GM12878 (cell line): Measurements from ENCODE around the gene UHMK1. TPM values are rescaled to one million over a fixed set of nuclear protein-coding genes. Genes with fewer than 3 reads are reported as not detected.
A peak's percentile ranks its signal among the peaks of the same experiment; 100 is the strongest.

ENCODE experiments used
- ATAC-seq: fragments of 200-7000 bp; cut with Tn5 transposase; 3 replicates; pipeline ENCODE4 v1.9.1; 2020; ENCODE audit warnings: mild to moderate bottlenecking, moderate library complexity
- BruUV-seq: library from RNA; stranded (reverse); fragments of 400-500 nt; replicated peaks from 2 replicates; lab custom pipeline; 2021; lab: Mats Ljungman, UMichigan
- CTCF ChIA-PET: fragments of 300-600 bp; sonication (Branson Sonifier 250); formaldehyde crosslinking; extraction: SDS; loops from one replicate; lab custom pipeline; 2021; ENCODE audit warnings: inconsistent platforms; lab: Yijun Ruan, JAX
- POLR2A ChIA-PET: fragments of 350-600 bp; formaldehyde crosslinking; extraction: SDS; loops from one replicate; lab custom pipeline; 2021; ENCODE audit warnings: inconsistent platforms; lab: Charles Lee
- RAD21 ChIA-PET: fragments of 300-600 bp; sonication (Branson Sonifier 250); formaldehyde crosslinking; loops from one replicate; lab custom pipeline; 2023; ENCODE audit warnings: antibody characterized with exemption; ENCODE audit not compliant: unreplicated experiment; lab: Charles Lee
- SMC1A ChIA-PET: fragments of 300-600 bp; sonication (Branson Sonifier 250); formaldehyde crosslinking; loops from one replicate; lab custom pipeline; 2023; ENCODE audit not compliant: unreplicated experiment, uncharacterized antibody; lab: Charles Lee
- DNase-seq: peaks from one replicate; pipeline ENCODE4 v3.0.0-alpha.2; 2011; ENCODE audit warnings: low read depth, low spot score
- FAIRE-seq: peaks from 3 replicates; lab custom pipeline; 2011; peaks lifted over from hg19 to GRCh38; lab: Jason Lieb, UNC
- H2AFZ ChIP-seq: 2 replicates; pipeline ENCODE4 v1.6.0; 2011; ENCODE audit warnings: low read depth, low read length, control low read depth; ENCODE audit not compliant: control insufficient read depth
- H3K27ac ChIP-seq: 2 replicates; pipeline ENCODE4 v1.5.1; 2011; ENCODE audit warnings: control low read depth; ENCODE audit not compliant: control insufficient read depth, insufficient read depth
- H3K27me3 ChIP-seq, 2 experiments: replicated peaks in 1 of 2; 2 replicates each; pipeline versions ENCODE4 v1.6.0 to v1.6.1; 2011; ENCODE audit warnings: low read length in 1 of 2; ENCODE audit not compliant: control insufficient read depth in 2 of 2, insufficient read depth in 2 of 2
- H3K36me3 ChIP-seq, 2 experiments: 2 replicates each; pipeline ENCODE4 v1.5.1; 2011; ENCODE audit warnings: low read length in 1 of 2; ENCODE audit not compliant: control insufficient read depth in 2 of 2, insufficient read depth in 2 of 2
- H3K4me1 ChIP-seq: 2 replicates; pipeline ENCODE4 v1.6.1; 2011; ENCODE audit warnings: mild to moderate bottlenecking, low read length, moderate library complexity, mixed read lengths; ENCODE audit not compliant: control insufficient read depth, insufficient read depth
- H3K4me2 ChIP-seq: 2 replicates; pipeline ENCODE4 v1.6.0; 2011; ENCODE audit warnings: control low read depth; ENCODE audit not compliant: control insufficient read depth, insufficient read depth
- H3K4me3 ChIP-seq: fragments of 200-600 bp; sonication (generic); 2 replicates; pipeline ENCODE4 v1.5.1; 2016
- H3K79me2 ChIP-seq: 2 replicates; pipeline ENCODE4 v1.6.0; 2011; ENCODE audit warnings: low read length; ENCODE audit not compliant: control insufficient read depth, insufficient read depth
- H3K9ac ChIP-seq: 2 replicates; pipeline ENCODE4 v1.8.0; 2011; ENCODE audit warnings: low read length, control low read depth, mixed read lengths; ENCODE audit not compliant: control insufficient read depth, insufficient read depth
- H3K9me3 ChIP-seq: replicated peaks from 3 replicates; pipeline ENCODE4 v1.5.1; 2011; ENCODE audit warnings: mild to moderate bottlenecking, low read length; ENCODE audit not compliant: control insufficient read depth, insufficient read depth
- H4K20me1 ChIP-seq: 2 replicates; pipeline ENCODE4 v1.6.0; 2011; ENCODE audit not compliant: control insufficient read depth, insufficient read depth
- FOS ChIP-seq: IDR thresholded peaks from 3 replicates; pipeline ENCODE4 v1.6.1; 2011; ENCODE audit warnings: borderline replicate concordance; ENCODE audit not compliant: insufficient read length; ENCODE audit errors: extremely low read depth
- HDAC2 ChIP-seq: fragments of 200-600 bp; sonication (generic); IDR thresholded peaks from 2 replicates; pipeline ENCODE4 v1.6.1; 2017
- NFYA ChIP-seq: IDR thresholded peaks from 2 replicates; pipeline ENCODE4 v1.6.1; 2011; ENCODE audit warnings: low read depth, mild to moderate bottlenecking, low read length, improper control_type of control experiment, borderline replicate concordance
- PBX3 ChIP-seq: IDR thresholded peaks from 2 replicates; pipeline ENCODE4 v1.6.1; 2011; ENCODE audit warnings: mild to moderate bottlenecking, low read depth, low read length, moderate library complexity; ENCODE audit not compliant: insufficient replicate concordance
- SUZ12 ChIP-seq: fragments of 200-600 bp; sonication (generic); IDR thresholded peaks from one replicate; pipeline ENCODE4 v1.6.1; 2018; ENCODE audit warnings: antibody characterized with exemption, mild to moderate bottlenecking; ENCODE audit not compliant: unreplicated experiment
- WGBS: methylation state at CpG from one replicate; pipeline ENCODE4 v1.1.6; 2016; ENCODE audit warnings: low lambda C conversion rate; ENCODE audit not compliant: insufficient replicate concordance, insufficient coverage; ENCODE audit errors: missing lambda C conversion rate; 5-methylcytosine and 5-hydroxymethylcytosine counted together
- in situ Hi-C: fragments of 300-500 bp; cut with MboI; formaldehyde crosslinking; loops from 9 replicates; pipeline ENCODE4 v1.14.3; 2018; ENCODE audit warnings: mixed read lengths
- intact Hi-C: fragments of 100-400 bp; cut with micrococcal nuclease; formaldehyde crosslinking; loops from one replicate; pipeline ENCODE4 v1.14.2; 2022; ENCODE audit not compliant: unreplicated experiment
- polyA plus RNA-seq, 11 experiments: library from polyadenylated mRNA; depleted of rRNA in 4 of 11; unstranded in 6 of 11; stranded (reverse) in 5 of 11; fragments of >200 nt; fragmentation: Nextera tagmentation in 4 of 11; fragmentation: Illumina TruSeq in 1 of 11; extraction: Ambion mirVana in 4 of 11; extraction: Trizol in 1 of 11; gene quantifications; 1 replicate in 1 of 11; 2 replicates in 10 of 11; pipeline versions ENCODE4 v1.2.1 to v1.2.3, GENCODE V29; 2011 to 2016; ENCODE audit warnings: inconsistent platforms in 2 of 11, missing spikeins in 2 of 11, low read depth in 1 of 11
- total RNA-seq, 4 experiments: library from RNA; depleted of rRNA in 3 of 4; stranded (reverse); fragments of >200 nt in 3 of 4; fragmentation: Illumina TruSeq in 1 of 4; extraction: Trizol in 1 of 4; gene quantifications; 2 replicates each; pipeline versions ENCODE4 v1.2.1 to v1.2.3, GENCODE V29; 2013 to 2021
- TF ChIP-seq, protein P1 (sequence below): fragments of 150-350 bp; IDR thresholded peaks from 2 replicates; pipeline ENCODE4 v1.6.1; 2014; ENCODE audit warnings: mild to moderate bottlenecking, low read depth, low read length
- TF ChIP-seq, protein P2 (sequence below), 3 experiments: IDR thresholded peaks in 2 of 3; conservative IDR thresholded peaks in 1 of 3; 2 replicates each; pipeline ENCODE4 v1.5.1; 2011; ENCODE audit warnings: low read depth in 3 of 3, low read length in 3 of 3, mild to moderate bottlenecking in 3 of 3, control low read depth in 2 of 3, moderate library complexity in 2 of 3, inconsistent platforms in 1 of 3, mixed read lengths in 1 of 3; ENCODE audit not compliant: control insufficient read depth in 2 of 3, insufficient read depth in 1 of 3; ENCODE audit errors: extremely low read depth in 1 of 3

UHMK1 gene
- total and polyA plus RNA-seq, 10 of the 15 experiments (the other 5 are each of a cell fraction or from before 2014, with no cell fraction given): 5.7 to 52.7 (median 28.3) TPM

- FAIRE-seq (no peak), DNase-seq (no peak), ATAC-seq (no peak; the same call in 2 of the 3 replicates)
- WGBS: 60% methylated on average over 10 of the region's 10 CpGs
- peaks cover 0 to 2% of the 10 kb centered on the region in 2 experiments; a peak in 2 of 4 replicates for H3K27me3 ChIP-seq
- in situ Hi-C loops (no loop called here), intact Hi-C loops (no loop called here)
- POLR2A ChIA-PET: no interaction called here
- H3K36me3 ChIP-seq: no peaks in the 10 kb centered on the region
- H3K4me1 ChIP-seq: no peaks in the 10 kb centered on the region
- H2AFZ ChIP-seq: no peak overlapping the region
- CTCF ChIA-PET: no interaction called here
- TF ChIP-seq, protein P1, sequence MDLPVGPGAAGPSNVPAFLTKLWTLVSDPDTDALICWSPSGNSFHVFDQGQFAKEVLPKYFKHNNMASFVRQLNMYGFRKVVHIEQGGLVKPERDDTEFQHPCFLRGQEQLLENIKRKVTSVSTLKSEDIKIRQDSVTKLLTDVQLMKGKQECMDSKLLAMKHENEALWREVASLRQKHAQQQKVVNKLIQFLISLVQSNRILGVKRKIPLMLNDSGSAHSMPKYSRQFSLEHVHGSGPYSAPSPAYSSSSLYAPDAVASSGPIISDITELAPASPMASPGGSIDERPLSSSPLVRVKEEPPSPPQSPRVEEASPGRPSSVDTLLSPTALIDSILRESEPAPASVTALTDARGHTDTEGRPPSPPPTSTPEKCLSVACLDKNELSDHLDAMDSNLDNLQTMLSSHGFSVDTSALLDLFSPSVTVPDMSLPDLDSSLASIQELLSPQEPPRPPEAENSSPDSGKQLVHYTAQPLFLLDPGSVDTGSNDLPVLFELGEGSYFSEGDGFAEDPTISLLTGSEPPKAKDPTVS: no peak
- TF ChIP-seq SUZ12 (no peak), PBX3 (no peak), FOS (no peak), NFYA (no peak), HDAC2 (no peak)
- TF ChIP-seq, protein P2, sequence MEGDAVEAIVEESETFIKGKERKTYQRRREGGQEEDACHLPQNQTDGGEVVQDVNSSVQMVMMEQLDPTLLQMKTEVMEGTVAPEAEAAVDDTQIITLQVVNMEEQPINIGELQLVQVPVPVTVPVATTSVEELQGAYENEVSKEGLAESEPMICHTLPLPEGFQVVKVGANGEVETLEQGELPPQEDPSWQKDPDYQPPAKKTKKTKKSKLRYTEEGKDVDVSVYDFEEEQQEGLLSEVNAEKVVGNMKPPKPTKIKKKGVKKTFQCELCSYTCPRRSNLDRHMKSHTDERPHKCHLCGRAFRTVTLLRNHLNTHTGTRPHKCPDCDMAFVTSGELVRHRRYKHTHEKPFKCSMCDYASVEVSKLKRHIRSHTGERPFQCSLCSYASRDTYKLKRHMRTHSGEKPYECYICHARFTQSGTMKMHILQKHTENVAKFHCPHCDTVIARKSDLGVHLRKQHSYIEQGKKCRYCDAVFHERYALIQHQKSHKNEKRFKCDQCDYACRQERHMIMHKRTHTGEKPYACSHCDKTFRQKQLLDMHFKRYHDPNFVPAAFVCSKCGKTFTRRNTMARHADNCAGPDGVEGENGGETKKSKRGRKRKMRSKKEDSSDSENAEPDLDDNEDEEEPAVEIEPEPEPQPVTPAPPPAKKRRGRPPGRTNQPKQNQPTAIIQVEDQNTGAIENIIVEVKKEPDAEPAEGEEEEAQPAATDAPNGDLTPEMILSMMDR (IDR thresholded peaks at IDR 0.05 in 2 of 3, conservative IDR thresholded peaks at IDR 0.05 in 1 of 3; ENCODE audit: control insufficient read depth in 2 of 3, extremely low read depth in 1 of 3, insufficient read depth in 1 of 3, low read depth in 3 of 3, low read length in 3 of 3): peak in 1 of 3 experiments; percentile 5; a peak in 1 of 6 replicates
- no peaks in the 10 kb centered on the region for H3K9me3 ChIP-seq
- no peaks in the 10 kb centered on the region for H4K20me1 ChIP-seq
- RAD21 ChIA-PET: no interaction called here
- no peak overlapping the region for H3K9ac ChIP-seq
- H3K4me3 ChIP-seq: no peak overlapping the region
- no TSS peak for BruUV-seq
- H3K27ac ChIP-seq: no peak overlapping the region
- no peaks in the 10 kb centered on the region for H3K79me2 ChIP-seq
- SMC1A ChIA-PET: no interaction called here
- H3K4me2 ChIP-seq: no peak overlapping the region
Measured at GRCh38 chr1:162487241-162487640, 10.4 kb upstream of the UHMK1 start.
